ELF-1 (cell line): ENCODE data around the gene POLR2L.

Experiments used
- DNase-seq: peaks from one replicate; pipeline ENCODE4 v3.0.0-alpha.2; 2016; ENCODE audit warnings: low read depth, low spot score

Gene POLR2L

DNA sequence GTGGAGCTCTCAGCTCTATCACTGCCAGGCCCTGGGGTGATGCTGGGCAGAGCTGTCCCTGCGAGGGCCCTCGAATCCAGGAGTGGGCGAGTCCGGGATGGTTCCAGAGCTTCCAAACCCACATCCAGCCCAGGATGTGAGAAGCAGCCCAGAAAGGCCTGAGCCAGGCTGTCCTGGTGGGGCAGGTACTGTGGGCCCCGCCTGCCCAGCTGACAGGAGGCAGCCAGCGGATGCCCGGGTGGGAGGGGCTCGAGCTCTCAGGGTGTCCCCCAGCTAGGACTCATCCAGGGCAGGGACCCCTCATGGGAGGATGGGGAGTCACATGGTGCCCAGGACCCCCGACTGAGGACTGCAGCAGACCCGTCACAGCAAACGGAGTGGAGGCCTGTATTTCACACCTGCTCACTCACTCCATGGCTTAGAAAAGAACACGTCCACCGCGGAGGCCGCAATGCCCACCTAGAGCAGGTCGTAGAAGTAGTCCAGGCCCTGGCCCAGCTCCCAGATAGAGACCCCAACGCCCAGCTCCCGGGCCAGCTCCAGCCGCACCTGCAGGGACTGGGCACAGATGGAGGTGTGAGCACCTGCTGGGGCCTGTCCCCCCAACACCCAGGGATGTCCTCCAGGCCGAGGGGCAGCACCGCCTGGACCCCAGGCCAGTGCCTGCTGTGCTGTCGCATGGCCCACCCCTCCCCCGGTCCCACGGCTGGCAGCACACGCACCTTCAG lies 27.2 kb upstream of the POLR2L start:
- DNase-seq = no peak

DNA sequence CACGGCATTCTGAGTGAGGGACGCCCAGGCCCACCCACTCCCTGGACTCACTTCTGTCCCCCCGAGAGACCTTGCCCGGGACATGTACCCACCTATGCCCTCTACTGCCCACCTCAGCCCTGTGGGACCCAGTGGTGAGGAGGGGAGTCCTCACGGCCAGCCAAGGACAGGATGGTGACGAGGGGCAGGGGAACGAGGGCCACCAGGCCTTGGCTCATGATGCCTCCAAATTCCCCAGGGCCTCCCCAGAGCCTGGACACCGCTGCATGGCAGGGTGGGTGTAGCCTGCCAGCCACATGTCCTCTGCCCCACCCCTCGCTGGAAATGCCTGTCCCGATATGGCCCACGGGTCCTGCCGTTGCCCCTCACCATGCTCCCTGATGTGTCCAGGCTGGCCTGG lies 26.5 kb upstream of the POLR2L start:
- no peak for DNase-seq

DNA sequence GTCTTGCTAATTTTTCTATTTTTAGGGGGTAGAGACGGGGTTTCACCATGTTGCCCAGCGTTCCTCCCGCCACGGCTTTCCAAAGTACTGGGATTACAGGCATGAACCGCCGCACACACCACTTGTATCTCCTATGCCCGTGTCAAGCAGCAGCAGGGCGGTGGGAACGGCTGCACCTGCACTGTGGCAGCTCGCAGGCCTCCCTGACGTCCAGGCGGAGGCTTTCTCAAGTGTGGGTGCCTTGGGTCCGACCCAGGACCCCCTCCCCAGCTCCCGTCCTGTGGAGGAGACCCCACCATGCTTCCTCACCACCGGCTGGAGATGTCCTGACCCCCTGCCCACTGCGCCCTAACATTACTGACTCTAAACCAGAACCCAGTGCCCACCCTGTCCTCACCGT lies 26.1 kb upstream of the POLR2L start:
- no peak for DNase-seq

DNA sequence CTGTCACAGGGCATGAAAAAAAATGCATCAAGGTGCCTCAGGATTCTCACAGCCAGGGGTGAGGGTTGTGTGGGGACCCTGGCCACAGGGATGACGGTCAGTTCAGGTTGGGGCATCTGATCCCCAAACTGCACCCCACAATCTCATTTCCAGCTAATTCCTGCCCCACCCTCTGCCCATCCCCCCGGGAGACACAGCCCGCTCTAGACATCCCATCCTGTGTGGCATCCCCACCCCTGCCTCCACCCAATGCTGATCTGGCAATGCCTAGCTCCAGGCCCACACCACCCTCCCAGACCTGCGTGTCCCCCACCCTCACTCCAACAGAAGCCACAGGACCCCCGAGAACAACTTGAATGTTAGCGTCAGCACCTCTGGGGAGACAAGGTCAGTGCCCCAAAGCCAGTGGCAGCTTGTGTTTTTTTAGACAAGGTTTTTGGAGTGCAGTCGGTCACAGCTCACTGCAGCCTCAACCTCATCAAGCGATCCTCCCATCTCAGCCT lies 25.6 kb upstream of the POLR2L start:
- no peak for DNase-seq

DNA sequence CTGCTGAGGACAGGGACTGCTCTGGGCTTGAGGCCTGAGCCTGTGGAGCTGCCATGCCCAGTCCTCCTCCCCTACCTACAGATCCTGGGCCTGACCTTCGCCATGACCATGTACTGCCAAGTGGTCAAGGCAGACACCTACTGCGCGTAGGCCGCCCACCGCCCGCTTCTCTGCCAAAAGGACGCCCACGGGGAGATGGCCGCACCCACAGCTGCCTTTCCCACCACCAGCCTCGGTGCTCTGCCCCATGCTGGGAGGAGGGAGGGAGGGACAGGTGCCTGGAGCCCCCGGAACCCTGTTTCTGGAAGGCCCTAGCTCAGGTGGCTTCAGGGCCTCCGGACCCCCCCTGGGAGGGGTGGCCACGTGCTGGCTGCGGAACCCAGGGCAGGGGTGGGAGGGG lies 24.2 kb upstream of the POLR2L start:
- no peak for DNase-seq

DNA sequence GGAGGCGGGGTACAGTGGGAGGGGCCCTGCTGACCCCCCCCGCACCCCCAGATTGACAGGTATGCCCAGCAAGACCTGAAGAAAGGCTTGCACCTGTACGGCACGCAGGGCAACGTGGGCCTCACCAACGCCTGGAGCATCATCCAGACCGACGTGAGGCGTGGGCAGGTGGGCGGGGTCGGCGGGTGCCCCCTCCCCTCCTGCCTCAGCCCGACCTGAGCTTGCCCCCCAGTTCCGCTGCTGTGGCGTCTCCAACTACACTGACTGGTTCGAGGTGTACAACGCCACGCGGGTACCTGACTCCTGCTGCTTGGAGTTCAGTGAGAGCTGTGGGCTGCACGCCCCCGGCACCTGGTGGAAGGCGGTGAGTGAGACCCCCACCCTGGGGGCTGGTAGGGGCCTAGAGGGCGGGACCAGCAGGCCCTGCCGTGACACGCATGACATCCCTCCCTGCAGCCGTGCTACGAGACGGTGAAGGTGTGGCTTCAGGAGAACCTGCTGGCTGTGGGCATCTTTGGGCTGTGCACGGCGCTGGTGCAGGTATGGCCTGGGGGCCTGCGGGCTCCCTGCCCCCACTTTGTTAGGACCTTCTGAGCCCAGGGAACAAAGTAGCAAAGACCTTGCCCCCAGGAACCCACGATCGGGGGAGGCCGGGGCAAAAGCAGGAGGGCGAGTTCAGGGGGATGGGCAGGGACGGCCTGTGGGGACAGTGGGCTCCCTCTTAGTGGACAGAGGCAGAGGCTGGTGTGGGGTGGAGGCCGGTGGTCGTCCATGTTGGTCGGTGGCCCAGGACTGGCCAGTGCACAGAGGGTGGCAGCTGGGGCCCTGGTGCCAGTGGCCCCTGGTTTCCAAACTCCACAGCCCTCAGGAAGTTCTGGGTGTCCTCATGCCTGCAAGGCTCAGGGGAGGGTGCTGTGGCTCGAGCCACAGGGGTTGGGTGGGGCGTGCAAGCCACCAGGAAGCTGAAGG lies 23.4 kb upstream of the POLR2L start:
- no peak for DNase-seq

DNA sequence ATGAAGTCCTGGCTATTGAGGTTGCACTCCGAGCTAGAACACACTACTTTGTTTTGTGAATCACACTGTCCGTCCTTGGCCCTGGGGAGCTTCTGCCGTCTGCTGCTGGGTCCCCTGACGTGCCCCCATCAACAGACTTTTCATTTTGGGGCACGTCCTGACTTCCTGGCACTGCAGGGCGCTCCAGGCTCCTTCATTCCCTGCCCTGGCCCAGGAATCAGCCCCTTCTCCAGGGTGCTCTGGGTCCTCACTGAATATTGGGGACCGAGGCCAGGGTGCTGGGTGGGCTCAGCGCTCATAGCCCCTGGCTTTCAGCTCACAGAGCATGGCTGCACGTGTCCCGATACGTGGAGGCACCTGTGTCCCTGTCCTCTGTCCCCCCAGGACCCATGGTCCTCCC lies 22.6 kb upstream of the POLR2L start:
- DNase-seq = no peak

DNA sequence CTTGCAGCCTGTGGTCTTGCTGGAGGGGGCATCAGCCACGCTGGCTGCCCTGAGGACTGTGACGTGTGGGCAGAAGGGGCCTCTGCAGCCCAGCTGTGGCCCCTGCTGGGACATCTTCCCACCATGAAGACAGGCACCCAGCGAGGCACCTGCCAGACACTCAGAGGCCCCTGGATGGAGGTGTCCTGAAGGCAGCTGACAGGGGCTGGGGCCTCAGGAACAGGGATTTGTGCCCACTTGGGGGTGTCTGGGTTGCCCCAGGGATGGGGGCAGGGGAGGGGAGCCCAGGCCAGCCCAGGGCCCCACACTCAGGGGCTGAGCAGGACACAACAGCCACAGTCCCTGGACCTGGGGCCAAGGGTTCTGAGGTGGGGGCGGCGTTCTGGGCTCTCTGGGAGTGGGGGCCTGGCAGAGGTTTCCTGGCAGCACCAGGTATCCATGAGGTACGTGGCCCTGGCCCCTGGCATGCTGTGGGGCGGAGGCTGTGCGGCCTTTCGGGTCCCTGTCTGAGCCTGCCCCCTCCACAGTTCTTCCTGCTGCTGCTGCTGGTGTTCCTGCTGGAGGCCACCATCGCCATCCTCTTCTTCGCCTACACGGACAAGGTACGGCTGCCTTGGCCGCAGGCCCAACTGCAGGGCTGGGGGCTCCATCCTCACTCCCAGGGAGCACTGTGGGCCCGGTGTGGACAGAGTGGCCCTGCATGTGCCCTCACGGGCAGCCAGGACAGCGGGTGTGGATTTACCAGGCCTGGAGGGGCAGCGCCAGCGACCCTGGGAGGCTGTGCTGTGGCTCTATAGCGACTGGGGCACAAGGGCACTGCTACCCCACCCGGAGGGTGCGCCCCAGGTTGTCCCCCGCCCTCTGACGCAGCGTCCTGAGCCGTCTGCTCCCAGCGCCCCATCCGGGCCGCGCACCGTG lies 21.8 kb upstream of the POLR2L start:
- DNase-seq = no peak

DNA sequence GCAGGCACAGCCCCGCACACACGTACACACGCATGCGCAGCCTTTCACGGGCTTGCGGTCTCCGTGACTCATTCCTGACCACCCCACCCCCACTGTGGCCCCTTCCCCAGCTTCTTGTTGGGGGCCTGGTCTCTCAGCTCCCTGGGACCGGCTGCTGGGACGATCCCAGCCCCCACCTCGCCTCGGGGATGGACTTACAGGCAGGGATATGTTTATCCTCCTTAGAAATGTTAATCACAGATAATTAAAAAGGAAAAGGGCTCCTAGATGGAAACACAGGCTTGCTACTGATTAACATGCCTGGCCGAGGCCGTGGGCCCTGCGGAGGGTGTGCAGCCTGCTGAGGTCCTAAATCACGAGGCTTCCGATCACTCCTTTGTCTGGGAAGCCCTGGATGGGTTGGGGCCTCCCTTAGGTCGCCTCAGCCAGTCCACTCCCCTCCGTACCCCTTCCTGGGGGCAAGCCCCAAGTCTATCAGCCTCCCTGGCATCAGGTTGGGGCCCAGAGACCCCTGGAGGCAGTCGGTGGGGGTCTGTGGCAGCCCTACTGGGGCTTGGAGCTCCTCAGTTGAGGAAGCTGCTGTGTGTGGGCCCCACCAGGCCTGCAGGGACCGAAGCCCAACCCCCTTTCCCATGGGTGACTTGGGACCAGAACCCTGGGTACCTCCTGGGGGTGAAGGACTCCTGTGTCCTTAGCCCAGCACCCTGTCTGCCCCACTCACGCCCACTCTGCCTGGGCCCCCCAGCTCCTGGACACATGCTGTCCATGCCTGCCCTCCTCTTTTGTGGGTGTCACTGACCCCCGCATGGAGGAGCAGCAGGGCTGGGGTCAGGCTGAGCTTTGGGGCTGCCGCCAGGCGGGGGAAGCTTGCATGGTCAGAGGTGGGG lies 20.9 kb upstream of the POLR2L start:
- DNase-seq = peak; percentile 81

DNA sequence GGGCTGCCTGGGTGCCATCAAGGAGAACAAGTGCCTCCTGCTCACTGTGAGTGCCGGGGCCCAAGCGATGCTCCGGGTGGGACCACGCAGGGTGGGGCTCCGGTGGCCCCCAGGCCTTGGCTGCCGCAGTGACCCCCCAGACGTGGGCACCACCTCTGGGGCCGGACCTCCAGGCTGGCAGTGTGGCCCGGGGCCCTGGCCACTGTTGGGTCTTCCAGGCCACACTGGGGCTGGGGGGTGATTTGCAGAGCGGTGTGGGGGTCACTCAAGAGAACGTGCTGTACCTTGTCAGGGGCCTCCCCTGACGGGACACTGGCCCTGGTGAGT lies 20.3 kb upstream of the POLR2L start:
- no peak for DNase-seq

DNA sequence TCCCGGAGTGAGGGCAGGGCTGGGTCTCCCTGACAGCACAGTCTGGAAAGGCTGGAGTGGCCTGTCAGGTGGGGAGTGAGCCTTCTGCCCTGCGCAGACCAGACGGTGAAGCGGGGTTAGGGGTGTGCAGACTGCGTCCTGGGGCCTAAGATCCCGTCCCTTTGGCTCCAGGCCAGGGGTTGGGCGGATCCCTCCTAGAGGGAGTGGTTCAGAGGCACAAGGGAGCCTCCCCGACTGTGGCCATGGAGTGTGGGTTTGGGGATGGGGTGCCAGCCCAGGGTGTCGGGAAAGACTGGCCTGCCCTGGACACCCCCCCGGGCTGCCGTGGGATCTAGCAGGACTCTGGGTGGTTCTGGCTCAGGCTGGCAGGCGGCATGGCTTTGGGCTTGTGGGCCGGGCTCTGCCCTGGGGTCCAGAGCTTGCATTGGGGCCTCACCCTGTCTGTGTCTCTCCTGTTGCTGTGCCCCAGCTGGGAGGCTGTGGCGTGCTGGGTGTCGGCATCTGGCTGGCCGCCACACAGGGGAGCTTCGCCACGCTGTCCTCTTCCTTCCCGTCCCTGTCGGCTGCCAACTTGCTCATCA lies 19.8 kb upstream of the POLR2L start:
- peak; percentile 90 for DNase-seq

DNA sequence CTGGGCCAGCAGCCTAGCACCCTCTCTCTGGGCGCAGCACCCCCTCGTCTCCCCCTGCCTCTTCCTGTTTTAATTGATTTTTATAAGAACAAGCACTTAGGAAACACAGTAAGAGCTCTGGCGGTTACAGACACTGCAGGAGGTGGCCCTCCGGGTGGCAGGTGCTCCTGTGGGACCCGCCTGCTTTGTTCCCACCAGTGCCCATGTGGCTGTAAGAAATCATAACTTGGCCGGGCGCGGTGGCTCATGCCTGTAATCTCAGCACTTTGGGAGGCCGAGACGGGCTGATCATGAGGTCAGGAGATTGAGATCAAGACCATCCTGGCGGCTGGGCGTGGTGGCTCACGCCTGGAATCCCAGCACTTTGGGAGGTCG lies 18.8 kb upstream of the POLR2L start:
- DNase-seq = no peak

DNA sequence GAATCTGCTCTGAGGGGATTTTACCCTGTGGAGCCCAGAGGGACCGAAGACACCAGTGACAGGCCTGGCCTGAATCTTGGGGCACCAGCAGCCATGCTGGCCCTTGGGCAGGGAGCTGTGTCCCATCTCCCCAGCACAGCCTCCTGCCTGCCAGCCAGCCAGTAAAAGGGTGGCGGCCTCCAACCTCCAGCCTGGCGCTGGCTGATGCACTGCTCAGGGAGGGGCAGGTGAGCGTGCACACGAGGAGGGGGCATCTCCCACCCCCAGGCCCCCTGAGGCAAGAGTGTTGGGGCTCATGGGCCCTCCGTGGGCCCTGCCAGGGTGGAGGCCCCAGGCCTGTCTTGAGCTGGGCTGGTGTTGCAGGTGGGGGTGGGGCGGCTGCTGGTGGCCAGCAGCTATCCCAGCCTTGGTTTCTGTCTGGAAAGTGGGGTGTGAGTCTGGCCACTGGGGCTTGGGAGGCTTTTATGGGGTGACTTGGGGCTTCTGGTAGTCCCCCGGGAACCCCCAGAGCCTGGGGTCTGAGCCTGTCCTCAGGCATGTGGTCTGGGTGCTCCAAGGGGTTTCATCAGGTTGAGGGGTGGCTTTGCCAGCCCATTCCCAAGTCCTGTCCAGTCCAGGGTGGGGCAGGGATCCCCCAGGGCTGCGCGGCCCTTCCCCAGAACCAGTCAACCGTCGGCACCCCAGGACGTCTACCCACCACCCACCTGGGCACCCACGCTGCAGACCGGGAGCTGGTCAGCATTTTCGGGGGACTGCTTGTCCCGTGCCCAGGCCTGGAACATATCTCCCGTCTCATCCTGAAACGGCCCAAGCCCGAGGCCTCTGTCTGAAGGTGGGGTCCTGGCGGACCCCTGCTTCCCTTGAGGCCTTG lies 18.1 kb upstream of the POLR2L start:
- no peak for DNase-seq

DNA sequence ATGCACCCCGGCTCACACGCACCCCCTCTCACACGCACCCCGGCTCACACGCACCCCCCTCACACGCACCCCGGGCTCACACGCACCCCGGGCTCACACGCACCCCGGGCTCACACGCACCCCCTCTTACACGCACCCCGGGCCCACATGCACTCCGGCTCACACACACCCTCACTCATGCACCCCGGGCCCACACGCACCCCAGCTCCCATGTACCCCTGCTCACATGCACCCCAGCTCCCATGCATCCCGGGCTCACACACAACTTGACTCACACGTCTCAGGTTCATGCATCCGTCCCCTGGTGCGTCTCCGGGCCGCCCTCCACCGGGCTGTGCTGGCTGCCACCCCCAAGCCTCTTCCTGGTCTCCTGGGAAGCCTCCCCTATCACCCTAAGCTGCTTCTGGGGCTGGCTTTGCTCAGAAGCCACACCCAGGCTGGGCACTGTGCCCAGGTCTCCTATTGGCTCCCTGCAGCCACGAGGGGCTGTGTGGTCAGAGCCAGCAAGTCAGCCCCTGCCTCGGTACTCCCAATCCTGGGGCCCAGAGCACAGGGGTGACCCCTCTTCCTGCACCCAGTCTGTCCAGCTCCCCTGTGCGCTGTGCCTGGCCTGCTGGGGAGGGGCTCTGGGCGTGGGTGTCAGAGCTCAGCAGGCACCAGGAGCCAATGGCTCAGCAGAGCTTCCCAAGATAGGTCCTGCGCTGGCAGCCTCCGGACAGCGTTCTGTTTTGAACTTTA lies 17.2 kb upstream of the POLR2L start:
- DNase-seq = no peak

DNA sequence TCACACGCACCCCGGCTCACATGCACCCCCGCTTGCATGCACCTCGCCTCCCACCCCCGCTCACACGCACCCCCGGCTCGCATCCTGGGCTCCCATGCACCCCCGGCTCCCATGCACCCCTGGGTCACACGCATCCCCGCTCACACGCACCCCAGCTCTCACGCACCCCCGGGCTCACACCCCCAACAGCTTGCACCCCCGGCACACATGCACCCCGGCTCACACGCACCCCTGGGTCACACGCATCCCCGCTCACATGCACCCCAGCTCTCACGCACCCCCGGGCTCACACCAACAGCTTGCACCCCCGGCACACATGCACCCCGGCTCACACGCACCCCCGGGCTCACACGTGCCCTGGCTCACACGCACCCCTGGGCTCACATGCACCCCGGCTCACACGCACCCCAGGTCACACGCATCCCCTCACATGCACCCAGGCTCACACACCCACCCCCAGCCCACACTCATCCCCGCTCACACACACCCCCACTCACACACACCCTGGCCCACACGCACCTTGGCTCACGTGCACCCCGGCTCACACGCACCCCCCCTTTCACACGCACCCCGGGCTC lies 16.5 kb upstream of the POLR2L start:
- no peak for DNase-seq

DNA sequence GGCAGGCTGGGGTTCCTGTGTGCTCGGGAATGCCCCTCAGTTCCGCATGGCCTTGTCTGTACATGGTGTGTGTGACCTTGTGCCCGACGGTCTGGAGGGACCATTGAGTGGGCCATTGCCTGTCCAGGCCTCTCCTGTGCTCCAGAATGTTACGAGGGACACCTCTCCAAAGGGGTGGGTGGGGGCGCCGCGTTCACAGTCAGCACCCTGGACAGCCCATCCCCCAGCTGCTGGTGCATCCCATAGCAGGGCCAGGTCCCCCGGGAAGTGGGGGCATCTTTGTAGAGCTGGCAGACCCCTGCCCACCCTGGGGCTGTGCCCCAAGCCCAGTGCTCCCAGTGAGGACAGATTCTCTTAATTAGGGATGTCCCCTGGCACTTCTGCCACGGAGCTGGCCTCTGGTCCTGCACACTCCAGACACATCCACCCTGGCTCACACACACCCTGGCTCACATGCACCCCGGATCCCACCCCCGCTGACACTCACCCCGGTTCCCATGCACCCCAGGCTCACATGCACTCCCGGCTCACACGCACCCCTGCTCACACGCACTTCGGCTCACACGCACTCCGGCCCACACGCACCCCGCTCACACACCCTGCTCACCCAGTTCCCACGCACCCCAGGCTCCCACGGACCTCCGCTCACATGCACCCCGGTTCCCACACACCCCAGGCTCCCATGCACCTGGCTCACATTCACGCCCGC lies 15.9 kb upstream of the POLR2L start:
- DNase-seq = no peak

DNA sequence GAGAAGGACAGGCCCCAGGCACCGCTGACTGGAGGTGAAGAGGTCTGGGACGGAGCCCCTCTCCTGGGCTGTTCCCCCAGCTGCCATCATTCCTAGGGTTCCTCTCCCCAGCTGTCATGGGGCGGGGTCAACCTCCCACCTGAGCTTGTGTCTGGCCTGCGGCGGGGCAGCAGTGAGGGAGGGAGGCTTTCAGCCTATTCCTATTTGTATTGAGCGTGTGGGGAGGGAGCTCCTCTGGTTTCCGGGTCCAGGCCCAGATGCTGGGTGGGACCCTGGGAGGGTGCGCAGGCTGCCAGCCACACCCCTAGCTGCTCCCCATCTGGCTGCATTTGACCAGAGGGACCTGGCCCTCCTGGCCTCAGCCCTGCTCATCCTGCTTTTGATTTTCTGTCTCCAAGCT lies 14.1 kb upstream of the POLR2L start:
- DNase-seq = no peak

DNA sequence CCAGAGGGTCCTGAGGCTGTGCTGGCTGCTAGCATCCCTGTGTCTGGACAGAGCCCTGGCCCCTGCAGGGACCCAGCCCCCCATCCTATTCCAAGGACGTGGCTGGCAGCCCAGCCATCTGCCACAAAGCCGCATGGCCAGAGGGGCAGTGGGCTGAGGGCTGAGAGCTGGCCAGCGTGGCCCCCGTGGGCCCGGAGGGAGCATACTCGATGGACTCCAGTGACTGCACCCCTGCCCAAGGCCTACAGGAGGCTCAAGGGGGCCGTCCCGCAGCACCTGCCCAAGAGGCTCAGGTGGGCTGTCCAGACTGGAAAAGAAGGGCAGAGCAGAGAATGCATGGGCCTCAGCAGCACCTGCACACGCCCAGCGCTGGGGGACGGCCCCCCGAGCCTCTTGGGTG lies 13.5 kb upstream of the POLR2L start:
- DNase-seq = no peak
